K562 (cell line): ENCODE data around the gene UNC5C. TPM values are rescaled to one million over a fixed set of nuclear protein-coding genes. Genes with fewer than 3 reads are reported as not detected.

Source experiments
- ATAC-seq: fragments of 200-7000 bp; cut with Tn5 transposase; 3 replicates; pipeline ENCODE4 v1.9.1; 2020; ENCODE audit warnings: moderate library complexity
- BruUV-seq: library from RNA; stranded (reverse); fragments of 400-500 nt; replicated peaks from 2 replicates; lab custom pipeline; 2021; lab: Mats Ljungman, UMichigan
- CTCF ChIA-PET: fragments of 300-600 bp; formaldehyde crosslinking; extraction: SDS; loops from one replicate; lab custom pipeline; 2021; ENCODE audit warnings: low intra/inter-chr PET ratio; lab: Yijun Ruan, JAX
- POLR2A ChIA-PET: fragments of 300-600, 350-650 bp; sonication (Branson Sonifier 250); formaldehyde crosslinking; extraction: SDS; loops from one replicate; lab custom pipeline; 2021; ENCODE audit warnings: antibody characterized with exemption, inconsistent platforms; lab: Yijun Ruan, JAX
- DNase-seq, 4 experiments: peaks; one replicate each; pipeline versions ENCODE4 v3.0.0 to v3.0.0-alpha.2; 2011 to 2018; ENCODE audit warnings: low spot score in 3 of 4, mixed read lengths in 3 of 4; ENCODE audit errors: extremely low read depth in 1 of 4
- FAIRE-seq: peaks from 2 replicates; lab custom pipeline; 2011; peaks lifted over from hg19 to GRCh38; lab: Jason Lieb, UNC
- H2AFZ ChIP-seq: 2 replicates; pipeline ENCODE4 v1.6.0; 2011; ENCODE audit warnings: low read depth, low read length, control low read depth, inconsistent platforms
- H3K27ac ChIP-seq: fragments of 200-600 bp; 3 replicates; pipeline ENCODE4 v1.8.0; 2011; ENCODE audit warnings: low read depth, mild to moderate bottlenecking, control low read depth, inconsistent platforms, low read length, moderate library complexity, mixed read lengths; ENCODE audit errors: extremely low read depth
- H3K27me3 ChIP-seq, 2 experiments: fragments of 300-600 bp in 1 of 2; 2 replicates in 1 of 2; 3 replicates in 1 of 2; pipeline versions ENCODE4 v1.6.0 to v1.8.0; 2011; ENCODE audit warnings: inconsistent platforms in 2 of 2, low read length in 2 of 2, mild to moderate bottlenecking in 1 of 2, mixed read lengths in 1 of 2, moderate library complexity in 1 of 2; ENCODE audit not compliant: control insufficient read depth in 2 of 2, insufficient read depth in 2 of 2
- H3K36me3 ChIP-seq: fragments of 300-600 bp; 3 replicates; pipeline ENCODE4 v1.8.0; 2011; ENCODE audit warnings: mild to moderate bottlenecking, low read length, inconsistent platforms; ENCODE audit not compliant: control insufficient read depth, insufficient read depth
- H3K4me1 ChIP-seq, 2 experiments: fragments of 200-600 bp in 1 of 2; replicated peaks in 1 of 2; 2 replicates in 1 of 2; 3 replicates in 1 of 2; pipeline versions ENCODE4 v1.5.1 to v1.8.0; 2011; ENCODE audit warnings: inconsistent platforms in 2 of 2, low read length in 2 of 2, mild to moderate bottlenecking in 1 of 2, mixed read lengths in 1 of 2, moderate library complexity in 1 of 2; ENCODE audit not compliant: control insufficient read depth in 2 of 2, insufficient read depth in 2 of 2
- H3K4me2 ChIP-seq: 2 replicates; pipeline ENCODE4 v1.6.1; 2011; ENCODE audit warnings: low read length, control low read depth, inconsistent platforms, mixed read lengths; ENCODE audit not compliant: insufficient read depth
- H3K4me3 ChIP-seq: fragments of 200-600 bp; sonication (generic), shearing (Covaris generic); 2 replicates; pipeline ENCODE4 v1.5.1; 2016; ENCODE audit warnings: control low read depth, inconsistent platforms
- H3K79me2 ChIP-seq: fragments of 200-600 bp; 3 replicates; pipeline ENCODE4 v1.8.0; 2011; ENCODE audit warnings: low read length, inconsistent platforms; ENCODE audit not compliant: control insufficient read depth, insufficient read depth
- H3K9ac ChIP-seq, 2 experiments: 2 replicates each; pipeline versions ENCODE4 v1.6.0 to v1.6.1; 2011; ENCODE audit warnings: low read depth in 2 of 2, low read length in 2 of 2, control low read depth in 1 of 2, inconsistent platforms in 1 of 2, mild to moderate bottlenecking in 1 of 2, mixed read lengths in 1 of 2; ENCODE audit not compliant: insufficient read depth in 1 of 2
- H3K9me1 ChIP-seq: one replicate; pipeline ENCODE4 v1.6.0; 2011; ENCODE audit warnings: inconsistent platforms, mild to moderate bottlenecking, low read length, moderate library complexity; ENCODE audit not compliant: control insufficient read depth, insufficient read depth
- H3K9me3 ChIP-seq: replicated peaks from 2 replicates; pipeline ENCODE4 v1.5.1; 2011; ENCODE audit warnings: low read depth, low read length, inconsistent platforms; ENCODE audit not compliant: control insufficient read depth, insufficient read depth
- H4K20me1 ChIP-seq: replicated peaks from 2 replicates; pipeline ENCODE4 v1.6.1; 2011; ENCODE audit warnings: low read length, inconsistent platforms, mixed read lengths; ENCODE audit not compliant: control insufficient read depth, insufficient read depth
- CEBPB ChIP-seq: fragments of 450-650 bp; IDR thresholded peaks from 2 replicates; pipeline ENCODE4 v1.6.1; 2016; ENCODE audit warnings: missing genetic modification characterization, missing compliant biosample characterization
- CHCHD3 ChIP-seq: fragments of 250-450 bp; sonication (Bioruptor Pico); IDR thresholded peaks from 2 replicates; pipeline ENCODE4 v2.1.2; 2022; ENCODE audit warnings: mild to moderate bottlenecking
- CHD1 ChIP-seq: fragments of 200-600 bp; sonication (generic); IDR thresholded peaks from one replicate; pipeline ENCODE4 v1.6.1; 2012; ENCODE audit warnings: mild to moderate bottlenecking, moderate library complexity, low read length, inconsistent platforms
- COPS2 ChIP-seq: fragments of 450-650 bp; conservative IDR thresholded peaks from 2 replicates; pipeline ENCODE4 v1.6.1; 2016; ENCODE audit warnings: mild to moderate bottlenecking, moderate library complexity
- E2F4 ChIP-seq: sonication (generic); formaldehyde crosslinking; IDR thresholded peaks from 2 replicates; pipeline ENCODE4 v1.8.0; 2022; ENCODE audit warnings: mild to moderate bottlenecking, low read depth, missing genetic modification reagents
- FOXK1 ChIP-seq: sonication (generic); formaldehyde crosslinking; IDR thresholded peaks from 2 replicates; pipeline ENCODE4 v1.8.0; 2022; ENCODE audit warnings: missing genetic modification reagents, mild to moderate bottlenecking, borderline replicate concordance
- FOXP1 ChIP-seq: sonication (generic); formaldehyde crosslinking; IDR thresholded peaks from 2 replicates; pipeline ENCODE4 v1.8.0; 2022; ENCODE audit warnings: mild to moderate bottlenecking, missing genetic modification reagents
- NCOA6 ChIP-seq: fragments of 450-650 bp; IDR thresholded peaks from 2 replicates; pipeline ENCODE4 v1.6.1; 2017; ENCODE audit warnings: mild to moderate bottlenecking
- NFATC3 ChIP-seq: fragments of 450-650 bp; IDR thresholded peaks from 2 replicates; pipeline ENCODE4 v1.6.1; 2017; ENCODE audit warnings: mild to moderate bottlenecking
- ZFPM2 ChIP-seq: fragments of 250-450 bp; sonication (Bioruptor Pico); IDR thresholded peaks from 2 replicates; pipeline ENCODE4 v1.5.1; 2022; ENCODE audit warnings: mild to moderate bottlenecking
- ZNF165 ChIP-seq: fragments of 250-450 bp; sonication (Bioruptor Pico); IDR thresholded peaks from 2 replicates; pipeline ENCODE4 v1.4.0; 2020; ENCODE audit warnings: borderline replicate concordance
- ZNF445 ChIP-seq: fragments of 250-450 bp; sonication (Bioruptor Pico); IDR thresholded peaks from 2 replicates; pipeline ENCODE4 v1.4.0; 2020; ENCODE audit warnings: low read depth, mild to moderate bottlenecking, moderate library complexity
- ZNF512 ChIP-seq: IDR thresholded peaks from 2 replicates; pipeline ENCODE4 v1.6.1; 2016; ENCODE audit warnings: missing genetic modification characterization, missing compliant biosample characterization
- in situ Hi-C: fragments of 300-500 bp; cut with MboI; formaldehyde crosslinking; loops from 4 replicates; pipeline ENCODE4 v1.15.0; 2018; ENCODE audit warnings: inconsistent platforms, mixed read lengths
- intact Hi-C: fragments of 100-400 bp; cut with micrococcal nuclease; formaldehyde crosslinking; loops from 2 replicates; pipeline ENCODE4 v1.14.2; 2022
- polyA plus RNA-seq, 8 experiments: library from polyadenylated mRNA; depleted of rRNA in 4 of 8; stranded (reverse) in 5 of 8; unstranded in 3 of 8; fragments of >200 nt; fragmentation: Nextera tagmentation in 2 of 8; fragmentation: Illumina TruSeq in 1 of 8; extraction: Ambion mirVana in 2 of 8; extraction: Trizol in 1 of 8; gene quantifications; 2 replicates each; pipeline versions ENCODE4 v1.2.1 to v1.2.3, GENCODE V29; 2011 to 2014; ENCODE audit warnings: inconsistent platforms in 1 of 8, missing spikeins in 1 of 8
- total RNA-seq, 7 experiments: library from RNA; depleted of rRNA in 6 of 7; stranded (reverse); fragments of >200 nt in 6 of 7; fragmentation: Illumina TruSeq in 2 of 7; extraction: Trizol in 2 of 7; gene quantifications; 2 replicates each; pipeline versions ENCODE4 v1.2.1 to v1.2.3, GENCODE V29; 2011 to 2021; ENCODE audit warnings: low replicate concordance in 1 of 7
- TF ChIP-seq, protein P1 (sequence below): fragments of 450-650 bp; conservative IDR thresholded peaks from 2 replicates; pipeline ENCODE4 v1.6.1; 2016; ENCODE audit warnings: missing genetic modification characterization, low read depth, mild to moderate bottlenecking, control low read depth, missing compliant biosample characterization
- TF ChIP-seq, protein P2 (sequence below), 2 experiments: IDR thresholded peaks; 2 replicates each; pipeline ENCODE4 v1.6.1; 2012; ENCODE audit warnings: improper control_type of control experiment in 2 of 2, low read depth in 2 of 2, low read length in 2 of 2, borderline replicate concordance in 1 of 2

The UNC5C gene
- total and polyA plus RNA-seq, 9 of the 15 experiments (the other 6 are each of a cell fraction or from before 2014, with no cell fraction given) = under 0.01 to 0.10 (median 0.03) TPM; not detected in 1

DNA sequence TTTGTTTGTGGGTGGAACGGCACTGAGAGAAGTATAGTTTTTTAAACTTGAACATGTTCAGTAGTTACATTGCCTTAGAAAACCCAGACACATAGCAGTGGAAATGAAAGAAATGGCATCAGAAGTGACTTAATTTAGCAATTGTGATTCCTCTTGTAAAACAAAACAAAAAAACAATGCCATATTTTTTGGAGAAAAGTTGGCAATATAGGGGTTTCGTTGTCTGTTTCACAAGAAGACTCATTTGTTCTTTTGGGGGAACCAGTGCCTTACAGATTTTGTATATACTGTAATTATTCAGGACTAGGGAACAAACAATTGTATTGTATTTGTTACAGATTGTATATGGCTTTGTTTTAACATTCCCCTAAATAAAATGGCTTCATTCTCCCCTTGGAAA is 390.7 kb downstream of the UNC5C start (continued):
- TF ChIP-seq ZNF512 = no peak
- no peak for TF ChIP-seq CHD1
- TF ChIP-seq CHCHD3 (CRISPR knock-in tag) = no peak
- TF ChIP-seq ZFPM2 = no peak
- TF ChIP-seq NCOA6 = no peak

GRCh38 chr4:95157596-95157995 is 391.2 kb downstream of the UNC5C start:
- intact Hi-C loops = no loop called here
- BruUV-seq = no TSS peak
- Histone ChIP-seq H3K27ac (no peak overlapping the region), H3K9ac (no peak overlapping the region), H3K4me3 (no peak overlapping the region), H2AFZ (no peak overlapping the region), H3K9me1 (no peaks in the 10 kb centered on the region), H3K4me1 (no peaks in the 10 kb centered on the region), H3K4me2 (no peak overlapping the region), H3K27me3 (peaks cover 0 to 4% of the 10 kb centered on the region in 2 experiments; a peak in 3 of 5 replicates), H3K36me3 (no peaks in the 10 kb centered on the region), H4K20me1 (no peaks in the 10 kb centered on the region), H3K79me2 (no peaks in the 10 kb centered on the region), H3K9me3 (no peaks in the 10 kb centered on the region)
- no peak for ATAC-seq
- no peak for FAIRE-seq
- in situ Hi-C loops = loop anchor here (25.0 kb wide), 1 partner anchor 355 kb away; no protein-coding TSS in a partner anchor
- no peak for DNase-seq
- POLR2A ChIA-PET = no interaction called here
- CTCF ChIA-PET = no interaction called here
- TF ChIP-seq NFATC3 (no peak), E2F4 (CRISPR knock-in tag) (no peak), FOXP1 (CRISPR knock-in tag) (no peak), CEBPB (tag) (no peak), COPS2 (no peak), FOXK1 (CRISPR knock-in tag) (no peak), ZNF165 (CRISPR knock-in tag) (no peak), ZNF445 (CRISPR knock-in tag) (no peak)
- TF ChIP-seq, protein P1, sequence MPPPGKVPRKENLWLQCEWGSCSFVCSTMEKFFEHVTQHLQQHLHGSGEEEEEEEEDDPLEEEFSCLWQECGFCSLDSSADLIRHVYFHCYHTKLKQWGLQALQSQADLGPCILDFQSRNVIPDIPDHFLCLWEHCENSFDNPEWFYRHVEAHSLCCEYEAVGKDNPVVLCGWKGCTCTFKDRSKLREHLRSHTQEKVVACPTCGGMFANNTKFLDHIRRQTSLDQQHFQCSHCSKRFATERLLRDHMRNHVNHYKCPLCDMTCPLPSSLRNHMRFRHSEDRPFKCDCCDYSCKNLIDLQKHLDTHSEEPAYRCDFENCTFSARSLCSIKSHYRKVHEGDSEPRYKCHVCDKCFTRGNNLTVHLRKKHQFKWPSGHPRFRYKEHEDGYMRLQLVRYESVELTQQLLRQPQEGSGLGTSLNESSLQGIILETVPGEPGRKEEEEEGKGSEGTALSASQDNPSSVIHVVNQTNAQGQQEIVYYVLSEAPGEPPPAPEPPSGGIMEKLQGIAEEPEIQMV (tag) = no peak
- TF ChIP-seq, protein P2, sequence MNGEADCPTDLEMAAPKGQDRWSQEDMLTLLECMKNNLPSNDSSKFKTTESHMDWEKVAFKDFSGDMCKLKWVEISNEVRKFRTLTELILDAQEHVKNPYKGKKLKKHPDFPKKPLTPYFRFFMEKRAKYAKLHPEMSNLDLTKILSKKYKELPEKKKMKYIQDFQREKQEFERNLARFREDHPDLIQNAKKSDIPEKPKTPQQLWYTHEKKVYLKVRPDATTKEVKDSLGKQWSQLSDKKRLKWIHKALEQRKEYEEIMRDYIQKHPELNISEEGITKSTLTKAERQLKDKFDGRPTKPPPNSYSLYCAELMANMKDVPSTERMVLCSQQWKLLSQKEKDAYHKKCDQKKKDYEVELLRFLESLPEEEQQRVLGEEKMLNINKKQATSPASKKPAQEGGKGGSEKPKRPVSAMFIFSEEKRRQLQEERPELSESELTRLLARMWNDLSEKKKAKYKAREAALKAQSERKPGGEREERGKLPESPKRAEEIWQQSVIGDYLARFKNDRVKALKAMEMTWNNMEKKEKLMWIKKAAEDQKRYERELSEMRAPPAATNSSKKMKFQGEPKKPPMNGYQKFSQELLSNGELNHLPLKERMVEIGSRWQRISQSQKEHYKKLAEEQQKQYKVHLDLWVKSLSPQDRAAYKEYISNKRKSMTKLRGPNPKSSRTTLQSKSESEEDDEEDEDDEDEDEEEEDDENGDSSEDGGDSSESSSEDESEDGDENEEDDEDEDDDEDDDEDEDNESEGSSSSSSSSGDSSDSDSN (IDR thresholded peaks at IDR 0.05; ENCODE audit: borderline replicate concordance in 1 of 2, low read depth in 2 of 2, low read length in 2 of 2) = no peak
